Measurements from ENCODE around the gene CCDC110. TPM values are rescaled to one million over a fixed set of nuclear protein-coding genes. Genes with fewer than 3 reads are reported as not detected.

Gene CCDC110
- polyA plus RNA-seq, 1 donor from 2014 or later: 0.21 TPM

DNA sequence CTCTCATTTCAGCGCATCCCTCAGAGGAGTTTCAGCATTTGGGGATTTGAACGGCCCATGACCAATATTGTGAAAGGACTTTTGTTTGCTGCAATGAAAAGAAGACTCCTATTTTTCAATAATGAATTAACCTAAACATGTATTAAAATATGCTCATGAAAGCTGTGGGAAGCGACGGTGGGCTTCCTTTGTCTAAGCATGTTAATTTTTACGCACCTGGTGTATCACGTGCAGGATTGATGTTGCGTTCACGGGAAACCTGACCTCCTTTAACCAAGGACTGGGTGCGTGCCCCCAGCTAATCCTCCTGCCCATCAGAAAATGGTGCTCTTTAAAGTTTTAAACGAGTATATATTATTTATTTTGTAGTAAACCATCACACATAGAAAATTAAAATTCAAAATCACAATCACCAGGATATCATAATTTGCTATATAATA lies 590 bp upstream of the CCDC110 start:
- Histone ChIP-seq H3K9me3 (ENCODE audit: low read length) (no peaks in the 10 kb centered on the region), H3K4me2 (ENCODE audit: low read length) (peak overlapping the region; percentile 94), H3K36me3 (ENCODE audit: insufficient read depth, low read length) (no peaks in the 10 kb centered on the region), H3K79me2 (replicated peaks; ENCODE audit: insufficient read depth, low read length) (no peaks in the 10 kb centered on the region), H3K9me2 (ENCODE audit: insufficient read depth, low read length) (no peaks in the 10 kb centered on the region), H3K9ac (ENCODE audit: low read length) (peak overlapping the region; percentile 69), H3K4me3 (ENCODE audit: low read length) (peak overlapping the region; percentile 86), H3F3A (ENCODE audit: insufficient read depth, low read length, poor library complexity, severe bottlenecking) (peaks cover 3% of the 10 kb centered on the region), H2AFZ (ENCODE audit: low read depth, low read length) (peak overlapping the region; percentile 52), H4K20me1 (ENCODE audit: insufficient read depth) (no peaks in the 10 kb centered on the region), H3K27ac (ENCODE audit: low read length) (no peak overlapping the region), H3K27me3 (ENCODE audit: insufficient read depth, low read depth, low read length) (no peaks in the 10 kb centered on the region)
- TF ChIP-seq TAF1 (IDR thresholded peaks at IDR 0.05; ENCODE audit: low read depth) (no peak), EZH2 (IDR thresholded peaks at IDR 0.05; ENCODE audit: borderline replicate concordance, insufficient read depth, low read length, poor library complexity, severe bottlenecking) (no peak), CTCF (IDR thresholded peaks at IDR 0.05; ENCODE audit: poor library complexity, severe bottlenecking) (no peak), POLR2AphosphoS5 (IDR thresholded peaks at IDR 0.05) (no peak), RAD21 (conservative IDR thresholded peaks at IDR 0.05) (no peak), MXI1 (conservative IDR thresholded peaks at IDR 0.05; ENCODE audit: poor library complexity, severe bottlenecking) (no peak)
- TF ChIP-seq, protein P1, sequence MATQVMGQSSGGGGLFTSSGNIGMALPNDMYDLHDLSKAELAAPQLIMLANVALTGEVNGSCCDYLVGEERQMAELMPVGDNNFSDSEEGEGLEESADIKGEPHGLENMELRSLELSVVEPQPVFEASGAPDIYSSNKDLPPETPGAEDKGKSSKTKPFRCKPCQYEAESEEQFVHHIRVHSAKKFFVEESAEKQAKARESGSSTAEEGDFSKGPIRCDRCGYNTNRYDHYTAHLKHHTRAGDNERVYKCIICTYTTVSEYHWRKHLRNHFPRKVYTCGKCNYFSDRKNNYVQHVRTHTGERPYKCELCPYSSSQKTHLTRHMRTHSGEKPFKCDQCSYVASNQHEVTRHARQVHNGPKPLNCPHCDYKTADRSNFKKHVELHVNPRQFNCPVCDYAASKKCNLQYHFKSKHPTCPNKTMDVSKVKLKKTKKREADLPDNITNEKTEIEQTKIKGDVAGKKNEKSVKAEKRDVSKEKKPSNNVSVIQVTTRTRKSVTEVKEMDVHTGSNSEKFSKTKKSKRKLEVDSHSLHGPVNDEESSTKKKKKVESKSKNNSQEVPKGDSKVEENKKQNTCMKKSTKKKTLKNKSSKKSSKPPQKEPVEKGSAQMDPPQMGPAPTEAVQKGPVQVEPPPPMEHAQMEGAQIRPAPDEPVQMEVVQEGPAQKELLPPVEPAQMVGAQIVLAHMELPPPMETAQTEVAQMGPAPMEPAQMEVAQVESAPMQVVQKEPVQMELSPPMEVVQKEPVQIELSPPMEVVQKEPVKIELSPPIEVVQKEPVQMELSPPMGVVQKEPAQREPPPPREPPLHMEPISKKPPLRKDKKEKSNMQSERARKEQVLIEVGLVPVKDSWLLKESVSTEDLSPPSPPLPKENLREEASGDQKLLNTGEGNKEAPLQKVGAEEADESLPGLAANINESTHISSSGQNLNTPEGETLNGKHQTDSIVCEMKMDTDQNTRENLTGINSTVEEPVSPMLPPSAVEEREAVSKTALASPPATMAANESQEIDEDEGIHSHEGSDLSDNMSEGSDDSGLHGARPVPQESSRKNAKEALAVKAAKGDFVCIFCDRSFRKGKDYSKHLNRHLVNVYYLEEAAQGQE (IDR thresholded peaks at IDR 0.05; ENCODE audit: borderline replicate concordance): no peak

- Histone ChIP-seq H3K9me2 (ENCODE audit: insufficient read depth, low read length) (no peaks in the 10 kb centered on the region), H4K20me1 (ENCODE audit: insufficient read depth) (no peaks in the 10 kb centered on the region), H3F3A (ENCODE audit: insufficient read depth, low read length, poor library complexity, severe bottlenecking) (peaks cover 3% of the 10 kb centered on the region), H3K4me3 (ENCODE audit: low read length) (peak overlapping the region; percentile 57), H3K4me2 (ENCODE audit: low read length) (no peak overlapping the region), H3K9ac (ENCODE audit: low read length) (no peak overlapping the region), H3K79me2 (replicated peaks; ENCODE audit: insufficient read depth, low read length) (no peaks in the 10 kb centered on the region), H3K27ac (ENCODE audit: low read length) (no peak overlapping the region), H2AFZ (ENCODE audit: low read depth, low read length) (no peak overlapping the region), H3K9me3 (ENCODE audit: low read length) (no peaks in the 10 kb centered on the region), H3K36me3 (ENCODE audit: insufficient read depth, low read length) (no peaks in the 10 kb centered on the region), H3K27me3 (ENCODE audit: insufficient read depth, low read depth, low read length) (no peaks in the 10 kb centered on the region)
- TF ChIP-seq TAF1 (IDR thresholded peaks at IDR 0.05; ENCODE audit: low read depth) (no peak), MXI1 (conservative IDR thresholded peaks at IDR 0.05; ENCODE audit: poor library complexity, severe bottlenecking) (no peak), EZH2 (IDR thresholded peaks at IDR 0.05; ENCODE audit: borderline replicate concordance, insufficient read depth, low read length, poor library complexity, severe bottlenecking) (no peak), SMC3 (conservative IDR thresholded peaks at IDR 0.05; ENCODE audit: poor library complexity) (no peak), RAD21 (conservative IDR thresholded peaks at IDR 0.05) (no peak), POLR2AphosphoS5 (IDR thresholded peaks at IDR 0.05) (no peak), CTCF (IDR thresholded peaks at IDR 0.05; ENCODE audit: poor library complexity, severe bottlenecking) (no peak), EP300 (conservative IDR thresholded peaks at IDR 0.05; ENCODE audit: poor library complexity, severe bottlenecking) (no peak)
- TF ChIP-seq, protein P1 (IDR thresholded peaks at IDR 0.05; ENCODE audit: borderline replicate concordance): no peak
Observed at GRCh38 chr4:185470501-185471195, 885 bp downstream of the CCDC110 start.
